Liver (tissue), 3 donors: ENCODE measurements around the gene DNAAF8.

ENCODE experiments used
- EGR1 ChIP-seq, 2 donors: IDR thresholded peaks; 2 replicates each; pipeline ENCODE4 v1.6.1; 2016 to 2018; ENCODE audit warnings: antibody characterized with exemption in 2 of 2, low read depth in 2 of 2
- JUND ChIP-seq, 2 donors: IDR thresholded peaks; 2 replicates each; pipeline ENCODE4 v1.6.1; 2016; ENCODE audit warnings: antibody characterized with exemption in 2 of 2
- RAD21 ChIP-seq, 2 donors: IDR thresholded peaks; 2 replicates each; pipeline ENCODE4 v1.6.1; 2016; ENCODE audit warnings: antibody characterized with exemption in 2 of 2, mild to moderate bottlenecking in 2 of 2
- TF ChIP-seq, protein P1 (sequence below): fragments of 150-350 bp; IDR thresholded peaks from 2 replicates; pipeline ENCODE4 v1.5.1; 2017; ENCODE audit warnings: improper control_type of control experiment, low read depth, low read length; ENCODE audit not compliant: missing input control
- TF ChIP-seq, protein P2 (sequence below): IDR thresholded peaks from 2 replicates; pipeline ENCODE4 v1.6.1; 2016; ENCODE audit warnings: antibody characterized with exemption
- donor health status: healthy.
- donor health status: healthy.

DNA sequence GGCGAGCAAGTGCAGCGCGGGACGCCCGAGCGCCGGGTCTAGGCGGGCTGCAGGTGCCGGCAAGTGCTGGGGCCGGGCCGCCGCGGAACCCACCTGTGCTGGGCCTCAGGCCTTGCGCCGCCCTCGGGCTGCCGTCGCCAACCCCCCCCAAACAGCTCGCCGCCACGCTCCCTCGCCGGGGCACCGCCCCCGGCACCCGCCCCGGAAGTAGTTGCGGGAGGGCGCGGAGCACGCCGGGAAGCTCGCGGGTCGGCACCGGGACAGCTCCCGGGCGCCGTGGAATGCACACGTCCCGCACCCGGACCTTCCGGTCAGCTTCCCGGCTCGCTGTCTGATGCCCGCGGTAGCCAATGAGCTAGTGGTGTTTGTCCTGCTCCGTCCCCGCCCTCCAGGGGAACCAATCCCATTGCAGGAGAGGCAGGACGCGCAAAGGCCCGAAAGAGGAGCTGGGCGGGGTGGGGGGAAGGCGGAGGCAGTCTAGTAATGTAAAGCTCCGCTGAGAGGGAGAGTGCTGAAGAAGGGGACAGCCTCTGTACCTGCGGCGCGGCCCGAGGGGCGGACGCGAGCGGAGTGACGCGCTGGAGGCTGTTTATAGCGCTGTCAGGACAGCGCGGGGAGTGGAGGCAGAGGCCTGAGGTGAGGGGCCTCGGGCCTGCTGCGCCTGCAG lies at the start of gene DNAAF8, which contains the start of gene ANKS3:
- TF ChIP-seq JUND (IDR thresholded peaks at IDR 0.05) (no peak), RAD21 (IDR thresholded peaks at IDR 0.05) (peak in 1 of 2 donors; percentile 40), EGR1 (IDR thresholded peaks at IDR 0.05; ENCODE audit: low read depth in 2 of 2) (no peak)
- TF ChIP-seq, protein P1, sequence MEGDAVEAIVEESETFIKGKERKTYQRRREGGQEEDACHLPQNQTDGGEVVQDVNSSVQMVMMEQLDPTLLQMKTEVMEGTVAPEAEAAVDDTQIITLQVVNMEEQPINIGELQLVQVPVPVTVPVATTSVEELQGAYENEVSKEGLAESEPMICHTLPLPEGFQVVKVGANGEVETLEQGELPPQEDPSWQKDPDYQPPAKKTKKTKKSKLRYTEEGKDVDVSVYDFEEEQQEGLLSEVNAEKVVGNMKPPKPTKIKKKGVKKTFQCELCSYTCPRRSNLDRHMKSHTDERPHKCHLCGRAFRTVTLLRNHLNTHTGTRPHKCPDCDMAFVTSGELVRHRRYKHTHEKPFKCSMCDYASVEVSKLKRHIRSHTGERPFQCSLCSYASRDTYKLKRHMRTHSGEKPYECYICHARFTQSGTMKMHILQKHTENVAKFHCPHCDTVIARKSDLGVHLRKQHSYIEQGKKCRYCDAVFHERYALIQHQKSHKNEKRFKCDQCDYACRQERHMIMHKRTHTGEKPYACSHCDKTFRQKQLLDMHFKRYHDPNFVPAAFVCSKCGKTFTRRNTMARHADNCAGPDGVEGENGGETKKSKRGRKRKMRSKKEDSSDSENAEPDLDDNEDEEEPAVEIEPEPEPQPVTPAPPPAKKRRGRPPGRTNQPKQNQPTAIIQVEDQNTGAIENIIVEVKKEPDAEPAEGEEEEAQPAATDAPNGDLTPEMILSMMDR: no peak
- TF ChIP-seq, protein P2, sequence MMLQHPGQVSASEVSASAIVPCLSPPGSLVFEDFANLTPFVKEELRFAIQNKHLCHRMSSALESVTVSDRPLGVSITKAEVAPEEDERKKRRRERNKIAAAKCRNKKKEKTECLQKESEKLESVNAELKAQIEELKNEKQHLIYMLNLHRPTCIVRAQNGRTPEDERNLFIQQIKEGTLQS: no peak
